Stimulated activated CD8-positive, alpha-beta memory T cell treated with anti-CD3 and anti-CD28 coated beads, Interleukin-2, amount 100 ng/mL, for 1 hour (primary cell): ENCODE measurements around the gene KHDRBS2.

Source experiments
- DNase-seq, 2 donors: peaks; one replicate each; pipeline ENCODE4 v3.0.0-alpha.2; 2020; ENCODE audit warnings: low read depth in 2 of 2

KHDRBS2 gene

GRCh38 chr6:62035952-62036351, 250.1 kb downstream of the KHDRBS2 start:
- DNase-seq = no peak

GRCh38 chr6:62013719-62014118, 272.3 kb downstream of the KHDRBS2 start:
- no peak for DNase-seq

GRCh38 chr6:62009445-62009844, 276.6 kb downstream of the KHDRBS2 start:
- no peak for DNase-seq

- no peak for DNase-seq
Observed at GRCh38 chr6:61989616-61990015, 296.4 kb downstream of the KHDRBS2 start.

GRCh38 chr6:61980622-61981021, 305.4 kb downstream of the KHDRBS2 start:
- no peak for DNase-seq

GRCh38 chr6:61977947-61978346, 308.1 kb downstream of the KHDRBS2 start:
- no peak for DNase-seq

- DNase-seq = no peak
Observed at GRCh38 chr6:61977099-61977498, 308.9 kb downstream of the KHDRBS2 start.

- DNase-seq = no peak
Observed at GRCh38 chr6:61959196-61959595, 326.8 kb downstream of the KHDRBS2 start.

- DNase-seq = no peak
Observed at GRCh38 chr6:61953851-61954250, 332.2 kb downstream of the KHDRBS2 start.

GRCh38 chr6:61951586-61951985, 334.4 kb downstream of the KHDRBS2 start:
- DNase-seq = no peak

- no peak for DNase-seq
Observed at GRCh38 chr6:61950811-61951210, 335.2 kb downstream of the KHDRBS2 start.

- DNase-seq = no peak
Observed at GRCh38 chr6:61949971-61950370, 336.1 kb downstream of the KHDRBS2 start.

- no peak for DNase-seq
Observed at GRCh38 chr6:61949161-61949560, 336.9 kb downstream of the KHDRBS2 start.

- no peak for DNase-seq
Observed at GRCh38 chr6:61947311-61947947, 338.6 kb downstream of the KHDRBS2 start.

GRCh38 chr6:61940919-61941318, 345.1 kb downstream of the KHDRBS2 start:
- no peak for DNase-seq

GRCh38 chr6:61935242-61935846, 350.7 kb downstream of the KHDRBS2 start:
- DNase-seq = no peak

GRCh38 chr6:61909486-61909885, 376.5 kb downstream of the KHDRBS2 start:
- no peak for DNase-seq

GRCh38 chr6:61901748-61902147, 384.3 kb downstream of the KHDRBS2 start:
- no peak for DNase-seq

GRCh38 chr6:61894536-61894935, 391.5 kb downstream of the KHDRBS2 start:
- no peak for DNase-seq

- DNase-seq = no peak
Observed at GRCh38 chr6:61887423-61887822, 398.6 kb downstream of the KHDRBS2 start.

GRCh38 chr6:61886608-61887259, 399.3 kb downstream of the KHDRBS2 start:
- DNase-seq = no peak

GRCh38 chr6:61869632-61870400, 416.2 kb downstream of the KHDRBS2 start:
- DNase-seq = no peak
